ENCODE data around the gene MSRB3.
A peak's percentile ranks its signal among the peaks of the same experiment; 100 is the strongest.

The MSRB3 gene

DNA sequence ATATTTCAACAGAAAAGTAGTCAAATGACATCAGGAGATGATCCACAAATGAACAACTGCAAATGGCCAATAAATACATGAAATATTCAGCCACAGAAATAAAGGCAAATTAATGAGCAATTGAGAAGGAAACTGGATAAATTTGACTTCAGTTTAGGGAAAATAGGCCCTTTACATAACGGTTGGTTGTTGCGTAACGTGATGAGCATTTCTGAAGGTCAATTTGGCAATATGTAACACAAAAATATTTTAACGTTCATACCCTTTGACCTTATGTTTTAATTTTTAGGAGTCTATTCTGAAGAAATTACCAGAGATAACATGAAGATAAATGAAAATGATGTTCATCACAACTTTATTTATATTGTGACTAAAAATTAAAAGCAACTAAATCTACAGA, 14.7 kb upstream of the MSRB3 start:
- Histone ChIP-seq H3K9me3 (ENCODE audit: control insufficient read depth in 5 of 5, low read length in 5 of 5) (no peaks in the 10 kb centered on the region), H3K4me3 (ENCODE audit: low read depth in 1 of 5, low read length in 5 of 5) (no peak overlapping the region), H3K27ac (ENCODE audit: low read depth, low read length) (no peak overlapping the region), H3K4me1 (ENCODE audit: control insufficient read depth in 5 of 5, insufficient read depth in 5 of 5, low read length in 5 of 5) (no peaks in the 10 kb centered on the region), H3K27me3 (ENCODE audit: control insufficient read depth in 5 of 5, insufficient read depth in 4 of 5, low read length in 5 of 5) (no peaks in the 10 kb centered on the region), H3K36me3 (ENCODE audit: control insufficient read depth in 5 of 5, insufficient read depth in 5 of 5, low read length in 5 of 5) (no peaks in the 10 kb centered on the region), H3K9ac (ENCODE audit: low read length in 5 of 5) (no peak overlapping the region)

DNA sequence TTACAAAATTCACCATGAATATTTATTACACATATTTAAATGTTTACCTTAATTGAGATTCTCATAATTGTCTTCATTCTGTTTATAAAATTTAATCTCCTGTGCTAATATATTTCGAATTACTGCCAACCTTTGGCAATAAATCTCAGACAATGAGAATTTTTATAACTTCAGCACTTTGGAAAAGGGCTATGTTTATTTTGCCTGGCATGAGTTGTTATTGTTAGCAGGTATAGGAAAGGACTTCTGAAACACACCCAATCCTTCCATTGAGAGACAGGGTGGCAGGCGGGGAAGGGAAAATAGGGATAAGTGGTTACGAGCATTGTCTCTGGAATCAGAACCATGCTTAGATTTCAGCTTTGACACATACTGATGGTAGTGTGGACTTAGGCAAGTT, 12.1 kb upstream of the MSRB3 start:
- Histone ChIP-seq H3K4me3 (ENCODE audit: low read depth in 1 of 5, low read length in 5 of 5) (no peak overlapping the region), H3K9ac (ENCODE audit: low read length in 5 of 5) (no peak overlapping the region), H3K27ac (ENCODE audit: low read depth, low read length) (no peak overlapping the region), H3K4me1 (ENCODE audit: control insufficient read depth in 5 of 5, insufficient read depth in 5 of 5, low read length in 5 of 5) (no peaks in the 10 kb centered on the region), H3K36me3 (ENCODE audit: control insufficient read depth in 5 of 5, insufficient read depth in 5 of 5, low read length in 5 of 5) (no peaks in the 10 kb centered on the region), H3K27me3 (ENCODE audit: control insufficient read depth in 5 of 5, insufficient read depth in 4 of 5, low read length in 5 of 5) (no peaks in the 10 kb centered on the region), H3K9me3 (ENCODE audit: control insufficient read depth in 5 of 5, low read length in 5 of 5) (no peaks in the 10 kb centered on the region)

DNA sequence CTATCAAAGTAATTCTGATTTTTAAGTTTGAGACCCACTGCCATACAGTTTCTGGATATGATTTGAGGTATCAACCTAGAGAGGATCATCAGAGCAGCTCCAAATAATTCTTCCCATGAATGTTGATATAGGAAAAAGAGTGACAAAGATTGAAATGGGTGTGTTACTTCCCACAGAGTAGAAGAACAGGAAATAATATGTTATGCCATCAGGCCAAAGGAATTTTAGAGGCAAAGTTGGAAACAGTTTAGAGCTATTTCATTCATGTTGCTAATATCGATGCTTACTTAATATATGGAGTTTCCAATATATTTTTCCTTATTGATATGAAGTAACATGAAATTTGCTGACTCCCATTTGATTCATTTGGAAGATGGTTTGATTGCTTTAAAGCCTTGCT, 8.9 kb upstream of the MSRB3 start:
- H3K27me3 ChIP-seq (ENCODE audit: control insufficient read depth in 5 of 5, insufficient read depth in 4 of 5, low read length in 5 of 5) = no peaks in the 10 kb centered on the region
- H3K27ac ChIP-seq (ENCODE audit: low read depth, low read length) = no peak overlapping the region
- no peaks in the 10 kb centered on the region for H3K4me1 ChIP-seq (ENCODE audit: control insufficient read depth in 5 of 5, insufficient read depth in 5 of 5, low read length in 5 of 5)
- no peaks in the 10 kb centered on the region for H3K36me3 ChIP-seq (ENCODE audit: control insufficient read depth in 5 of 5, insufficient read depth in 5 of 5, low read length in 5 of 5)
- no peak overlapping the region for H3K9ac ChIP-seq (ENCODE audit: low read length in 5 of 5)
- no peaks in the 10 kb centered on the region for H3K9me3 ChIP-seq (ENCODE audit: control insufficient read depth in 5 of 5, low read length in 5 of 5)
- no peak overlapping the region for H3K4me3 ChIP-seq (ENCODE audit: low read depth in 1 of 5, low read length in 5 of 5)

DNA sequence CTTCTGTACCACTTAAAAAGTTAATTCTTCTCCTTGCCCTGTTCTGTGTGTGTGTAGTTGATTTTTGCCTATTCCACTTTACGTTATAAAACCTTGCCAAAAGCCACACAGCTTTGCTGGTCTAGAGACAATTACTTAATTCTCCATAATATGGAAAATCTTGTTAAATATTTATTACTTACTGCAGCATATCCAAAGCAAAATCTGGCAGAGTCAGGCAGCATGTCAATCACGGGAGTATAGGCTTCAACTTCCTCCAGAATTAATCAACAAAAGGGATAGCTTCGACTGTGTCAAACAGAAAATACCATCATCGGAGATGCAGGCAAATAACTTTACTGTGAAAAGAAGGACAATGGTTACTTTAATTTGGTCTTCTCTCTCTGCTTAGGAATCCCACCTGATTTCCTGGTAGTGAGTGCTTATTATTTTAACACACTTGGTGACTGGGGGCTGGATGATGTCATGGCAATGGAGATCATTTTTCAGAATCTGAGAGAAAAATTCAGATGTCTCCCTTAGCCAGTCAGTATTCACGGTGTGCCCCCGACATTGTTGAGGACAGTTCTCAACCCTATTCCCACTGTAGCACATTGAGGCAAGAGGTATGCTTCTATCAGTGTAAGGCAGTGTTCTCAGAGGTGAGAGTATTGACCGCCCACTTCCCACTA, 3.7 kb upstream of the MSRB3 start:
- Histone ChIP-seq H3K4me3 (ENCODE audit: low read depth in 1 of 5, low read length in 5 of 5) (no peak overlapping the region), H3K27me3 (ENCODE audit: control insufficient read depth in 5 of 5, insufficient read depth in 4 of 5, low read length in 5 of 5) (no peaks in the 10 kb centered on the region), H3K4me1 (ENCODE audit: control insufficient read depth in 5 of 5, insufficient read depth in 5 of 5, low read length in 5 of 5) (peaks cover 0 to 10% (median 8%) of the 10 kb centered on the region in 5 donors), H3K27ac (ENCODE audit: low read depth, low read length) (no peak overlapping the region), H3K9me3 (ENCODE audit: control insufficient read depth in 5 of 5, low read length in 5 of 5) (no peaks in the 10 kb centered on the region), H3K36me3 (ENCODE audit: control insufficient read depth in 5 of 5, insufficient read depth in 5 of 5, low read length in 5 of 5) (no peaks in the 10 kb centered on the region), H3K9ac (ENCODE audit: low read length in 5 of 5) (no peak overlapping the region)

DNA sequence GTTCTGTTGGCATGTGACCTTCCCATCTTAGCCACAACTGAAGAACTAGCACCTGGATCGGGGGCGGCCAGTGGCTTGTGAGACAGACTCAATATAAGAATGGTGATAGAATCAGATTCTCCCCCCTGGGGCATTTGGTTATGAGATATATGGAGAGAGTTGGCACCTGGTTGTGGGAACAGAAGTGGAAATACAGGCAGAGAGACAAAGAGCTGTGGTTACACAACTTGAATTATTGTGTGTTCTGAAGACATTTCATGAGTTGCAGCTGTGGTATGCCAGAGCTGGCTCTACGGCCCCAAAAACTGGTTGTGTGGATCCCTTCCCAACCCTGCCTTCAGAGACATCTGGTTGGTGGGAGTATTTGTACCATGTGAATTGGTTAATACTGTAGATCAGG, 2.9 kb upstream of the MSRB3 start:
- H3K27me3 ChIP-seq (ENCODE audit: control insufficient read depth in 5 of 5, insufficient read depth in 4 of 5, low read length in 5 of 5) = no peaks in the 10 kb centered on the region
- H3K27ac ChIP-seq (ENCODE audit: low read depth, low read length) = no peak overlapping the region
- H3K9ac ChIP-seq (ENCODE audit: low read length in 5 of 5) = no peak overlapping the region
- no peaks in the 10 kb centered on the region for H3K36me3 ChIP-seq (ENCODE audit: control insufficient read depth in 5 of 5, insufficient read depth in 5 of 5, low read length in 5 of 5)
- H3K4me1 ChIP-seq (ENCODE audit: control insufficient read depth in 5 of 5, insufficient read depth in 5 of 5, low read length in 5 of 5) = peaks cover 0 to 13% (median 11%) of the 10 kb centered on the region in 5 donors
- no peak overlapping the region for H3K4me3 ChIP-seq (ENCODE audit: low read depth in 1 of 5, low read length in 5 of 5)
- H3K9me3 ChIP-seq (ENCODE audit: control insufficient read depth in 5 of 5, low read length in 5 of 5) = no peaks in the 10 kb centered on the region

DNA sequence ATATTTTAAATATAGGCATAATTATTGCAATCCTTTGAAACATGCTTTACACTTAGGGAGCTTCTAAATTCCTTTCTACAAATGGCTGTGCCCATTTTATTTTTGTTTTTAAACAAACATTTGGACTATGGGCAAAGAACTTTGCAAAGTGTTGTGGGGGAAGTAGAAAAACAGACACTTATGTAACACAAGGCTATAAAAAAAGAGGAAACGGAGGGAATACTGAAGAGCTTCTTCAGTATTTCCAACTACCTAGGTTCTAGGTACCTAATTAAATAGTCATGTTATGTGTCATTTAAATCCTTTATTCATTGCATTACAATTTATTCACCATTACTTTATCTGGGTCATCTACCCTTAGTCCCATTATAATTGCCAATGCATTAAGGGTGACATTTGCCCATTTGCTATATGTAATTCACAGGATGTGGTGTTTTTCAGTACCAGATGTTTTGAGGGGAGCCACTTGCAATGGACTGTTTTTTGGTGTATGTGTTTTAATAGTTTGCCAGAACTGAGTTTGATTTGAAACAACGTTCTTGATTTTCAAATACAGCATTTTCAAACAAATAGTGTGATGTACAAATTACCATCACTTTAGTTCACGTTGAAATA, 1.5 kb upstream of the MSRB3 start:
- Histone ChIP-seq H3K4me1 (ENCODE audit: control insufficient read depth in 5 of 5, insufficient read depth in 5 of 5, low read length in 5 of 5) (peaks cover 0 to 13% (median 11%) of the 10 kb centered on the region in 5 donors), H3K27ac (ENCODE audit: low read depth, low read length) (no peak overlapping the region), H3K27me3 (ENCODE audit: control insufficient read depth in 5 of 5, insufficient read depth in 4 of 5, low read length in 5 of 5) (no peaks in the 10 kb centered on the region), H3K9me3 (ENCODE audit: control insufficient read depth in 5 of 5, low read length in 5 of 5) (no peaks in the 10 kb centered on the region), H3K9ac (ENCODE audit: low read length in 5 of 5) (no peak overlapping the region), H3K4me3 (ENCODE audit: low read depth in 1 of 5, low read length in 5 of 5) (no peak overlapping the region), H3K36me3 (ENCODE audit: control insufficient read depth in 5 of 5, insufficient read depth in 5 of 5, low read length in 5 of 5) (no peaks in the 10 kb centered on the region)

DNA sequence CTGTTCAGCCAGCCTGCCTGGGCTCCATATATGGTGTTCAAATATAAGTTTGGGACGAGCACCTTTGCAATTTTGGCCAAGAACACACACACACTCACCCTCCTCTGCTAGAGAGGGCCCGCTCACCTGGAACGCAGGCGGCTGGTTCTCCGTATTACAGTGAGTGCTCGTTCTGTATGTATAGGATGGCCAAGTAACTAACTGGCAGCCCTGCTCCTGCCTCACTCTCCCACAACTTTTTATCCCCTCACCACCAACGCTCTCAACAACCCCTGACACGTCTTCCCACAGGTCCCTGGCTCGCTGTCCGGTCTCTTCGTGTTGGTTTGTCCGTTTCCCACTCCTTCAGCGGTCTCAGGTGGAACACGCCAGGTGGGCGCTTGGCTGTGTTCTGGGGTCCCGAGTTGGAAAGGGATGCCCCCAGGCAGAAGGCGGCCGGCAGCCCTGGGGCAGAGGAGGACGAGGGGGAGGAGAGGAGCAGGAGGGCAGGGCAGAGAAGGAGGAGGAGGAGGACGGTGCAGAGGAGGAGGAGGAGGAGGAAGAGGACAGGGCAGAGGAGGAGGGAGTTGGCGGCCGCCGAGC, 398 bp upstream of the MSRB3 start:
- Histone ChIP-seq H3K36me3 (ENCODE audit: control insufficient read depth in 5 of 5, insufficient read depth in 5 of 5, low read length in 5 of 5) (no peaks in the 10 kb centered on the region), H3K4me1 (ENCODE audit: control insufficient read depth in 5 of 5, insufficient read depth in 5 of 5, low read length in 5 of 5) (peaks cover 0 to 13% (median 11%) of the 10 kb centered on the region in 5 donors), H3K9me3 (ENCODE audit: control insufficient read depth in 5 of 5, low read length in 5 of 5) (no peaks in the 10 kb centered on the region), H3K27me3 (ENCODE audit: control insufficient read depth in 5 of 5, insufficient read depth in 4 of 5, low read length in 5 of 5) (no peaks in the 10 kb centered on the region), H3K4me3 (ENCODE audit: low read depth in 1 of 5, low read length in 5 of 5) (peak overlapping the region; percentile 66 to 90 (median 80)), H3K27ac (ENCODE audit: low read depth, low read length) (no peak overlapping the region), H3K9ac (ENCODE audit: low read length in 5 of 5) (peak overlapping the region in 3 of 5 donors; percentile 62 to 92 (median 75))

DNA sequence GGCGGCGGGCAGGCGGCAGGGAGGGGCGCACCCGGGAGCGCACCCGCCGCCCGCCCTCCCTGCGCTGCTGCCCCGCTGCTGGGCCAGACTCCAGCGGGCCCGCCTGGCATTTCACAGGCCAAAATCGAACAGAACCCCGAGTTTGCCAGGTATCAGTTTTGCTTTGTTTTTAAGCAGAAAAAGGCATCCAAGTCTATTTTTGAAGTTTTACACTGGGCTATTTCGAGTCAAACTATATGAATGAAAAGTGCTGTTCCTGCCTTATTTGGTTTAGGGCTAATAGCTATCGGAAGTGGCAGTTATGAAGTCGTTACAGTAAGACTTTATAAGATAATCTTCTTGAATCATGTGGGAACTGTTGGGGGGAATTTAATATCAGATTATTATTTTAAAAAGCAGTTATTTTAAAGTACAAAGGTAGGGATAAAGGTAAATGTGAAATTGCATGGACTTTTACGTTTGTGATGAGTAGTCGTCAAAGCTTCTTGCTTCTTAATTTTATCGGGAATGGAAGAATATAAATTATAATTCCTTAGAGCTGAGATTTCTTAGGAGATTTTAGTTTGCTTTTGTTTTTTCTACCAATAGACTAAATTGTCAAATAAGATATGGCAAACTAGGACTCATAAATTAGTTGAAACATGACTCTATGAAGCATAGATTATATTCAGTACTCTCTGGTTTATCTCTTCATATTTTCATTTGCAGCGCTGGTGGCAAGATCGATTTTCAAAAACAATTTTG, 1.1 kb downstream of the MSRB3 start:
- H3K36me3 ChIP-seq (ENCODE audit: control insufficient read depth in 5 of 5, insufficient read depth in 5 of 5, low read length in 5 of 5) = no peaks in the 10 kb centered on the region
- H3K9ac ChIP-seq (ENCODE audit: low read length in 5 of 5) = peak overlapping the region; percentile 4 to 92 (median 71)
- H3K4me1 ChIP-seq (ENCODE audit: control insufficient read depth in 5 of 5, insufficient read depth in 5 of 5, low read length in 5 of 5) = peaks cover 0 to 13% (median 11%) of the 10 kb centered on the region in 5 donors
- peak overlapping the region; percentile 74 for H3K27ac ChIP-seq (ENCODE audit: low read depth, low read length)
- peak overlapping the region; percentile 60 to 90 (median 80) for H3K4me3 ChIP-seq (ENCODE audit: low read depth in 1 of 5, low read length in 5 of 5)
- H3K27me3 ChIP-seq (ENCODE audit: control insufficient read depth in 5 of 5, insufficient read depth in 4 of 5, low read length in 5 of 5) = no peaks in the 10 kb centered on the region
- H3K9me3 ChIP-seq (ENCODE audit: control insufficient read depth in 5 of 5, low read length in 5 of 5) = no peaks in the 10 kb centered on the region

DNA sequence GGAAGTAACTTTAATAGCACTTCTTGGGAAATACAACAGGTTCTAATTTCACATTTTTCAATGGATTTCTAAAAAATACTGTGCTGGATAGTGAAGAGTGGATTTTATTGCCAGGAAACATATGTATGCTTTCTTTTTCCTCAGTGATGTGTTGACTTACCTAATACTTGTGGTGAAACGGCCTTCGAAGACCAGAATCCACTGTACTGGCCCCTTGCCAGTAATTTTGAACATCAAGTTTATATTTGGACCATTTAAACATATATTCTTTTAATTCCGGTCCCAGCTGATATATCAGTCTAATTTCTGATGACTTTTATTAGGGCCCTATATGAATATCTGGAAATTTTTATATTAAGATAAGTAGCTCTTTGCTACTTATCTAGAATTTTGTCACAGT, 1.8 kb downstream of the MSRB3 start:
- no peak overlapping the region for H3K4me3 ChIP-seq (ENCODE audit: low read depth in 1 of 5, low read length in 5 of 5)
- no peak overlapping the region for H3K27ac ChIP-seq (ENCODE audit: low read depth, low read length)
- no peaks in the 10 kb centered on the region for H3K36me3 ChIP-seq (ENCODE audit: control insufficient read depth in 5 of 5, insufficient read depth in 5 of 5, low read length in 5 of 5)
- H3K27me3 ChIP-seq (ENCODE audit: control insufficient read depth in 5 of 5, insufficient read depth in 4 of 5, low read length in 5 of 5) = no peaks in the 10 kb centered on the region
- H3K9me3 ChIP-seq (ENCODE audit: control insufficient read depth in 5 of 5, low read length in 5 of 5) = no peaks in the 10 kb centered on the region
- peaks cover 0 to 13% (median 11%) of the 10 kb centered on the region in 5 donors for H3K4me1 ChIP-seq (ENCODE audit: control insufficient read depth in 5 of 5, insufficient read depth in 5 of 5, low read length in 5 of 5)
- no peak overlapping the region for H3K9ac ChIP-seq (ENCODE audit: low read length in 5 of 5)

DNA sequence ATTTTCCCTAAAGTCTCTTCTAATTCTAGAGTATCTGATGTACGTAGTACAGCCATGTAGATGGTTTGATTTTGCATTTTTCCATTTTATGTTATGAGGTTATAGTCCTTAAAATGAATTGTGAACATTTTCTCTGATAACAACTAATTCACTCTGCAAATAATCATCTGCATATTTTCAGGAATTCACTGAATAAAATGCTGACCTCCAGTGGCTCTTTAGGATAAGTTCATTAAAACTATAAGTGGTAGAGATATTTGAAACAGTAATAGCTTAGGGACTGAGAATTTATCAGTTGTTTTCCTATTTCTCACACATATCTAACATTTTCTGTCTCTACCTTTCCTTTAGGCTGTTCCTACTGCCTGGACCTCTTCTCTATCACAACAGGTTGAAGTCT, 4.4 kb downstream of the MSRB3 start:
- H3K27ac ChIP-seq (ENCODE audit: low read depth, low read length) = no peak overlapping the region
- no peak overlapping the region for H3K4me3 ChIP-seq (ENCODE audit: low read depth in 1 of 5, low read length in 5 of 5)
- H3K9me3 ChIP-seq (ENCODE audit: control insufficient read depth in 5 of 5, low read length in 5 of 5) = no peaks in the 10 kb centered on the region
- no peaks in the 10 kb centered on the region for H3K36me3 ChIP-seq (ENCODE audit: control insufficient read depth in 5 of 5, insufficient read depth in 5 of 5, low read length in 5 of 5)
- no peaks in the 10 kb centered on the region for H3K27me3 ChIP-seq (ENCODE audit: control insufficient read depth in 5 of 5, insufficient read depth in 4 of 5, low read length in 5 of 5)
- H3K9ac ChIP-seq (ENCODE audit: low read length in 5 of 5) = no peak overlapping the region
- peaks cover 0 to 19% (median 14%) of the 10 kb centered on the region in 5 donors for H3K4me1 ChIP-seq (ENCODE audit: control insufficient read depth in 5 of 5, insufficient read depth in 5 of 5, low read length in 5 of 5)
